Astrocyte (in vitro differentiated cells and primary cell): ENCODE data around the gene TMPRSS13. TPM values are rescaled to one million over a fixed set of nuclear protein-coding genes. Genes with fewer than 3 reads are reported as not detected.
A peak's percentile ranks its signal among the peaks of the same experiment; 100 is the strongest.

Experiments
- DNase-seq: peaks from one replicate; pipeline ENCODE4 v3.0.0-alpha.2; 2010; ENCODE audit warnings: low read depth
- FAIRE-seq: peaks from 2 replicates; lab custom pipeline; 2011; peaks lifted over from hg19 to GRCh38; lab: Jason Lieb, UNC
- H2AFZ ChIP-seq: 2 replicates; pipeline ENCODE4 v1.6.0; 2012; ENCODE audit warnings: low read depth, low read length, inconsistent platforms
- H3K27ac ChIP-seq: 2 replicates; pipeline ENCODE4 v1.5.1; 2011; ENCODE audit warnings: low read depth, low read length, inconsistent platforms
- H3K27me3 ChIP-seq: 2 replicates; pipeline ENCODE4 v1.6.0; 2011; ENCODE audit warnings: low read length, inconsistent platforms; ENCODE audit not compliant: insufficient read depth
- H3K36me3 ChIP-seq: 2 replicates; pipeline ENCODE4 v1.5.1; 2011; ENCODE audit warnings: low read length, inconsistent platforms; ENCODE audit not compliant: insufficient read depth
- H3K4me1 ChIP-seq: 2 replicates; pipeline ENCODE4 v1.5.1; 2011; ENCODE audit warnings: low read length, inconsistent platforms; ENCODE audit not compliant: insufficient read depth
- H3K4me2 ChIP-seq: 2 replicates; pipeline ENCODE4 v1.6.0; 2012; ENCODE audit warnings: low read length, inconsistent platforms
- H3K4me3 ChIP-seq: 2 replicates; pipeline ENCODE4 v1.5.1; 2011; ENCODE audit warnings: low read depth, mild to moderate bottlenecking, low read length, inconsistent platforms; ENCODE audit not compliant: insufficient read depth
- H3K79me2 ChIP-seq: 2 replicates; pipeline ENCODE4 v1.6.0; 2012; ENCODE audit warnings: mild to moderate bottlenecking, low read length, inconsistent platforms; ENCODE audit not compliant: insufficient read depth
- H3K9ac ChIP-seq: 2 replicates; pipeline ENCODE4 v1.6.0; 2012; ENCODE audit warnings: mild to moderate bottlenecking, low read length, inconsistent platforms
- H3K9me3 ChIP-seq: 2 replicates; pipeline ENCODE4 v1.5.1; 2012; ENCODE audit warnings: low read depth, mild to moderate bottlenecking, low read length, inconsistent platforms; ENCODE audit not compliant: insufficient read depth
- H4K20me1 ChIP-seq: 2 replicates; pipeline ENCODE4 v1.6.0; 2012; ENCODE audit warnings: low read length, inconsistent platforms; ENCODE audit not compliant: insufficient read depth
- H3K27ac Mint-ChIP-seq: one replicate; pipeline ENCODE4 v1.8.0; 2021; ENCODE audit warnings: mild to moderate bottlenecking, mixed read lengths; ENCODE audit not compliant: unreplicated experiment
- H3K27me3 Mint-ChIP-seq: one replicate; pipeline ENCODE4 v1.8.0; 2021; ENCODE audit warnings: low read depth, mixed read lengths; ENCODE audit not compliant: unreplicated experiment
- H3K36me3 Mint-ChIP-seq: one replicate; pipeline ENCODE4 v1.8.0; 2021; ENCODE audit warnings: low read depth, mixed read lengths; ENCODE audit not compliant: unreplicated experiment
- H3K4me1 Mint-ChIP-seq: one replicate; pipeline ENCODE4 v1.8.0; 2021; ENCODE audit warnings: low read depth, mixed read lengths; ENCODE audit not compliant: unreplicated experiment
- H3K4me3 Mint-ChIP-seq: one replicate; pipeline ENCODE4 v1.8.0; 2021; ENCODE audit warnings: mild to moderate bottlenecking, moderate library complexity, mixed read lengths; ENCODE audit not compliant: unreplicated experiment
- H3K9me3 Mint-ChIP-seq: one replicate; pipeline ENCODE4 v1.8.0; 2021; ENCODE audit warnings: mild to moderate bottlenecking, mixed read lengths; ENCODE audit not compliant: unreplicated experiment
- EZH2 ChIP-seq: IDR thresholded peaks from 2 replicates; pipeline ENCODE4 v1.6.1; 2012; ENCODE audit warnings: mild to moderate bottlenecking, low read length, inconsistent platforms; ENCODE audit not compliant: insufficient read depth
- total RNA-seq: library from RNA; stranded (reverse); gene quantifications from 2 replicates; pipeline ENCODE4 v1.2.1, GENCODE V29; 2021
- TF ChIP-seq, protein P1 (sequence below): IDR thresholded peaks from 2 replicates; pipeline ENCODE4 v1.5.1; 2011; ENCODE audit warnings: low read depth, mild to moderate bottlenecking, inconsistent platforms, low read length, moderate library complexity; ENCODE audit not compliant: insufficient read depth

Gene TMPRSS13
- total RNA-seq, 1 donor from 2014 or later = 0.66 TPM

DNA sequence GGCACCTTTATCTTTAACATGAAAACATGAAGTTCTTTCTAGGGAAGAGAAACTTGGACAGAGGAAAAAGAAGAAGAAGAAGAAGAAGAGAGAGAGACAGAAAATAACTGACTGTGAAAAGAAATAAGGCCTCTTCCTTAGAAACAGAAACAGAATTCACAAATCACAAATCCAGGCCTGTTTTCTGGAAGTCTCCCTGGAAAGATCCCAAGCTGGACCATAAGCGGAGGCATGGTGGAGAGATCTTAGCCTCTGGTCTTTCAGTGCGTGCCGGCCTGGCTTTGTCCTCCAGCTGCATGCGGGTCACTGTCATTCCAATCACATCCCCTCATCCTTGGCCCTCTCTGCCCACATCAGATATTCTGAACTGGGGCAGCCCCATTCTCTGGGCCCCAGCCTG is 59.6 kb downstream of the TMPRSS13 start:
- Mint-ChIP-seq H3K27ac (no peak overlapping the region), H3K9me3 (peaks cover 3% of the 10 kb centered on the region), H3K4me3 (no peak overlapping the region), H3K4me1 (peaks cover 12% of the 10 kb centered on the region), H3K27me3 (peaks cover 36% of the 10 kb centered on the region), H3K36me3 (no peaks in the 10 kb centered on the region)
- no peak for FAIRE-seq
- Histone ChIP-seq H2AFZ (no peak overlapping the region), H3K27ac (no peak overlapping the region), H3K79me2 (no peaks in the 10 kb centered on the region), H3K9me3 (no peaks in the 10 kb centered on the region), H4K20me1 (no peaks in the 10 kb centered on the region), H3K27me3 (peaks cover 18% of the 10 kb centered on the region), H3K4me3 (no peak overlapping the region), H3K4me2 (no peak overlapping the region), H3K36me3 (no peaks in the 10 kb centered on the region), H3K4me1 (no peaks in the 10 kb centered on the region), H3K9ac (no peak overlapping the region)
- TF ChIP-seq, protein P1, sequence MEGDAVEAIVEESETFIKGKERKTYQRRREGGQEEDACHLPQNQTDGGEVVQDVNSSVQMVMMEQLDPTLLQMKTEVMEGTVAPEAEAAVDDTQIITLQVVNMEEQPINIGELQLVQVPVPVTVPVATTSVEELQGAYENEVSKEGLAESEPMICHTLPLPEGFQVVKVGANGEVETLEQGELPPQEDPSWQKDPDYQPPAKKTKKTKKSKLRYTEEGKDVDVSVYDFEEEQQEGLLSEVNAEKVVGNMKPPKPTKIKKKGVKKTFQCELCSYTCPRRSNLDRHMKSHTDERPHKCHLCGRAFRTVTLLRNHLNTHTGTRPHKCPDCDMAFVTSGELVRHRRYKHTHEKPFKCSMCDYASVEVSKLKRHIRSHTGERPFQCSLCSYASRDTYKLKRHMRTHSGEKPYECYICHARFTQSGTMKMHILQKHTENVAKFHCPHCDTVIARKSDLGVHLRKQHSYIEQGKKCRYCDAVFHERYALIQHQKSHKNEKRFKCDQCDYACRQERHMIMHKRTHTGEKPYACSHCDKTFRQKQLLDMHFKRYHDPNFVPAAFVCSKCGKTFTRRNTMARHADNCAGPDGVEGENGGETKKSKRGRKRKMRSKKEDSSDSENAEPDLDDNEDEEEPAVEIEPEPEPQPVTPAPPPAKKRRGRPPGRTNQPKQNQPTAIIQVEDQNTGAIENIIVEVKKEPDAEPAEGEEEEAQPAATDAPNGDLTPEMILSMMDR = no peak
- no peak for TF ChIP-seq EZH2
- DNase-seq = no peak

DNA sequence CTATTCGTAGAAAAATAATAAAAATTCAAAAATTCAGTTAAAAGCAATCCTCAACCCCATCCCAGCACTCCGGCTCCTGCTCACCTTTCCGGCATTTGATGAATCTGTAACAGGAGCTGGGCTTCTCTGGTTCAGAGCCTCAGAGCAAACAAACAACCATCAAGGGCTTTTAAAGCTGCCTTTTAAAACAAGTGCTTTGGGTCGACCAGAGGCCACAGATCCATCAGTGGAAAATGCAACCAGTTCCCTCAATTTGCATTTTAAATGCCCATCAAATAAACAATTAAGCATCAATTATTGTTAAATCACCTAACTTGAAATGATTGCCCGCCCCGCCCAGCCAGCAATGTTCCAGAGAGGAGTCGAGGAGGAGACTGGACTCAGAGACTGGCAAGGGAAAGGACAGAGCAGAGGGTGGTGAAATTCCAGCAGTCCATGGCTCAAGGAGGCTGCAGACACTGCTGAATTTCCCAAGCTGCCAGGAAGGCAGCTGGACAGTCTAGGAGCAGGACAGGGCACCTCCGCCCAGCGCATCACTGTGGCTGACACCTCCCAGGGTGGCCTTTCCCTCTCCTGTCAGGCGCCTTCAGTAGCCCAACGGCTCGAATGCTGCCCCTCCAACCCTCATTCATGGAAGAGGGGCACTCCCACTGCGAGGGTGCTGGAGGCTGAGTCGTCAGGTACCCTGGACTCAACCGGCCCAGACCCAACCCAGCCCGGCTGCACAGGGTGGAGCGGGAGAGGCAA is 60.2 kb downstream of the TMPRSS13 start:
- Histone ChIP-seq H3K4me1 (no peaks in the 10 kb centered on the region), H3K9ac (no peak overlapping the region), H3K27ac (no peak overlapping the region), H4K20me1 (no peaks in the 10 kb centered on the region), H3K36me3 (no peaks in the 10 kb centered on the region), H3K4me2 (no peak overlapping the region), H3K4me3 (no peak overlapping the region), H3K9me3 (no peaks in the 10 kb centered on the region), H2AFZ (no peak overlapping the region), H3K79me2 (no peaks in the 10 kb centered on the region), H3K27me3 (peaks cover 13% of the 10 kb centered on the region)
- Mint-ChIP-seq H3K4me1 (peaks cover 12% of the 10 kb centered on the region), H3K27ac (no peak overlapping the region), H3K9me3 (peaks cover 3% of the 10 kb centered on the region), H3K27me3 (peaks cover 30% of the 10 kb centered on the region), H3K36me3 (no peaks in the 10 kb centered on the region), H3K4me3 (no peak overlapping the region)
- DNase-seq = no peak
- FAIRE-seq = no peak
- TF ChIP-seq, protein P1 = no peak
- TF ChIP-seq EZH2 = no peak

DNA sequence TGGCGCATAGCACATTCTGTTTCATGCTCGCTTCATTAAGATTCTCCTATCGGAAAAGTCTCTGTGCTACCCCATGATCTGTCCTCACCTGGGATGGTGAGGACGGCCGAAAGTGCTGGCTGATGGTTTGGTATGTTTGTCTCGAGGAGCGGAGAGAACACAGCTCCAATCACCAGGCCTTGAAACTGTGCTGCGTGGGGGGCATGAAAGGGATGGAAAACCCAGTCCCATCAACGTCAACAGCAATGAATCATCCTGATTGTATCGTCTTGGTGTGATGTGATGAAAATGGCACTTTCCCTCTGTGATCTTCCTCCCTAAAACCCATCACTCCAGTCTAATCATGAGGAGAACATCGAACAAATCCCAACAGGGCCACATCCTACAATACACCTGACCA is 61.1 kb downstream of the TMPRSS13 start:
- no peak for DNase-seq
- Histone ChIP-seq H3K4me3 (no peak overlapping the region), H3K9ac (no peak overlapping the region), H3K27me3 (peaks cover 5% of the 10 kb centered on the region), H3K4me2 (no peak overlapping the region), H3K4me1 (no peaks in the 10 kb centered on the region), H3K27ac (no peak overlapping the region), H2AFZ (peak overlapping the region; percentile 27), H3K9me3 (no peaks in the 10 kb centered on the region), H3K36me3 (no peaks in the 10 kb centered on the region), H4K20me1 (no peaks in the 10 kb centered on the region), H3K79me2 (no peaks in the 10 kb centered on the region)
- Mint-ChIP-seq H3K27ac (no peak overlapping the region), H3K4me3 (no peak overlapping the region), H3K9me3 (peaks cover under 1% of the 10 kb centered on the region), H3K27me3 (peaks cover 26% of the 10 kb centered on the region), H3K36me3 (no peaks in the 10 kb centered on the region), H3K4me1 (peaks cover 11% of the 10 kb centered on the region)
- TF ChIP-seq, protein P1 = no peak
- no peak for TF ChIP-seq EZH2
- FAIRE-seq = no peak
